A549 (cell line): Measurements from ENCODE around the gene TPRG1. TPM values are rescaled to one million over a fixed set of nuclear protein-coding genes. Genes with fewer than 3 reads are reported as not detected.

Experiments used
- ATAC-seq, 2 experiments: fragments of 200-7000 bp in 1 of 2; fragments of >200 bp in 1 of 2; cut with Nextera tagmentation in 1 of 2; cut with Tn5 transposase in 1 of 2; 3 replicates each; pipeline versions ENCODE4 v1.8.0 to v1.9.1; 2018 to 2020; ENCODE audit warnings: mild to moderate bottlenecking in 1 of 2, moderate library complexity in 1 of 2
- CTCF ChIA-PET: fragments of 300-600 bp; sonication (Branson Sonifier 250); formaldehyde crosslinking; extraction: SDS; loops from one replicate; lab custom pipeline; 2021; ENCODE audit warnings: antibody characterized with exemption, inconsistent platforms; lab: Yijun Ruan, JAX
- POLR2A ChIA-PET: fragments of 350-600 bp; formaldehyde crosslinking; extraction: SDS; loops from one replicate; lab custom pipeline; 2021; ENCODE audit warnings: antibody characterized with exemption, inconsistent platforms; lab: Yijun Ruan, JAX
- DNase-seq, 2 experiments: peaks; one replicate each; pipeline versions ENCODE4 v3.0.0 to v3.0.0-alpha.2; 2011 to 2016; ENCODE audit warnings: low read depth in 1 of 2, low spot score in 1 of 2
- FAIRE-seq: peaks from 2 replicates; lab custom pipeline; 2011; peaks lifted over from hg19 to GRCh38; lab: Jason Lieb, UNC
- H3K27ac ChIP-seq, 2 experiments: fragments of >200 bp; sonication (Bioruptor Twin); formaldehyde crosslinking; 3 replicates each; pipeline ENCODE4 v1.5.1; 2016 to 2017
- H3K4me1 ChIP-seq: fragments of >200 bp; sonication (Bioruptor Twin); formaldehyde crosslinking; 3 replicates; pipeline ENCODE4 v1.6.1; 2016
- H3K4me2 ChIP-seq: fragments of >200 bp; sonication (Bioruptor Twin); formaldehyde crosslinking; 3 replicates; pipeline ENCODE4 v1.6.1; 2016
- H3K4me3 ChIP-seq: fragments of >200 bp; sonication (Bioruptor Twin); formaldehyde crosslinking; 3 replicates; pipeline ENCODE4 v1.5.1; 2016
- H3K9me3 ChIP-seq: fragments of >200 bp; sonication (Bioruptor Twin); formaldehyde crosslinking; 3 replicates; pipeline ENCODE4 v1.6.1; 2016
- BHLHE40 ChIP-seq: IDR thresholded peaks from 2 replicates; pipeline ENCODE4 v1.6.1; 2012; ENCODE audit warnings: low read depth, low read length, inconsistent platforms
- CBX2 ChIP-seq: fragments of 200-600 bp; sonication (generic); IDR thresholded peaks from 2 replicates; pipeline ENCODE4 v1.6.1; 2016; ENCODE audit warnings: low read depth, mild to moderate bottlenecking, borderline replicate concordance
- CBX8 ChIP-seq: fragments of 200-600 bp; sonication (generic); IDR thresholded peaks from 2 replicates; pipeline ENCODE4 v1.6.1; 2016
- CHD4 ChIP-seq: fragments of 200-600 bp; sonication (generic); IDR thresholded peaks from 2 replicates; pipeline ENCODE4 v1.6.1; 2016; ENCODE audit warnings: antibody characterized with exemption, mild to moderate bottlenecking, borderline replicate concordance
- EHF ChIP-seq: fragments of 250-450 bp; sonication (Bioruptor Pico); IDR thresholded peaks from 2 replicates; pipeline ENCODE4 v1.5.0; 2020; ENCODE audit warnings: mild to moderate bottlenecking
- FOSB ChIP-seq: fragments of 250-450 bp; sonication (Bioruptor Pico); IDR thresholded peaks from 2 replicates; pipeline ENCODE4 v1.5.0; 2020; ENCODE audit warnings: mild to moderate bottlenecking, moderate library complexity
- GATA3 ChIP-seq: IDR thresholded peaks from 2 replicates; pipeline ENCODE4 v1.6.1; 2012; ENCODE audit warnings: borderline replicate concordance
- HDAC2 ChIP-seq: fragments of 200-600 bp; sonication (generic); IDR thresholded peaks from 2 replicates; pipeline ENCODE4 v1.6.1; 2016
- KDM5A ChIP-seq: fragments of 200-600 bp; sonication (generic); IDR thresholded peaks from 2 replicates; pipeline ENCODE4 v1.6.1; 2016; ENCODE audit warnings: antibody characterized with exemption, mild to moderate bottlenecking
- MAFK ChIP-seq: fragments of 450-650 bp; IDR thresholded peaks from 2 replicates; pipeline ENCODE4 v1.6.1; 2014; ENCODE audit not compliant: partially characterized antibody
- NPAS2 ChIP-seq: fragments of 250-450 bp; sonication (Bioruptor Pico); IDR thresholded peaks from 2 replicates; pipeline ENCODE4 v1.8.0; 2022; ENCODE audit warnings: mild to moderate bottlenecking, moderate library complexity, borderline replicate concordance
- POLR2A ChIP-seq: IDR thresholded peaks from 2 replicates; pipeline ENCODE4 v1.6.1; 2012; ENCODE audit warnings: mild to moderate bottlenecking, low read length
- POLR2AphosphoS2 ChIP-seq: conservative IDR thresholded peaks from 2 replicates; pipeline ENCODE4 v1.6.1; 2012; ENCODE audit warnings: low read length, improper control_type of control experiment, inconsistent platforms
- RAD21 ChIP-seq, 2 experiments: fragments of >200 bp in 1 of 2; sonication (Bioruptor Twin) in 1 of 2; formaldehyde crosslinking in 1 of 2; IDR thresholded peaks in 1 of 2; conservative IDR thresholded peaks in 1 of 2; 2 replicates in 1 of 2; 3 replicates in 1 of 2; pipeline ENCODE4 v1.6.1; 2012 to 2018; ENCODE audit warnings: inconsistent platforms in 1 of 2
- RCOR1 ChIP-seq: fragments of 150-350 bp; IDR thresholded peaks from 2 replicates; pipeline ENCODE4 v1.6.1; 2014; ENCODE audit warnings: antibody characterized with exemption, low read length, low read depth
- RNF2 ChIP-seq: fragments of 200-600 bp; sonication (generic); IDR thresholded peaks from 2 replicates; pipeline ENCODE4 v1.6.1; 2016; ENCODE audit warnings: low read depth, mild to moderate bottlenecking, antibody characterized with exemption, moderate library complexity, borderline replicate concordance
- SMC3 ChIP-seq: fragments of >200 bp; sonication (Bioruptor Twin); formaldehyde crosslinking; IDR thresholded peaks from 3 replicates; pipeline ENCODE4 v1.6.1; 2018; ENCODE audit warnings: inconsistent platforms
- SREBF2 ChIP-seq: fragments of 450-650 bp; IDR thresholded peaks from 2 replicates; pipeline ENCODE4 v1.6.1; 2014; ENCODE audit warnings: mild to moderate bottlenecking, moderate library complexity
- TFCP2L1 ChIP-seq: fragments of 250-450 bp; sonication (Bioruptor Pico); IDR thresholded peaks from 2 replicates; pipeline ENCODE4 v1.5.0; 2021; ENCODE audit warnings: mild to moderate bottlenecking
- ZC3H11A ChIP-seq: fragments of 450-650 bp; IDR thresholded peaks from 2 replicates; pipeline ENCODE4 v1.6.1; 2014; ENCODE audit warnings: antibody characterized with exemption, mild to moderate bottlenecking
- ZFP36 ChIP-seq: fragments of 450-650 bp; IDR thresholded peaks from 2 replicates; pipeline ENCODE4 v1.6.1; 2014; ENCODE audit warnings: borderline replicate concordance; ENCODE audit not compliant: partially characterized antibody
- ZNF302 ChIP-seq: fragments of 250-450 bp; sonication (Bioruptor Pico); IDR thresholded peaks from 2 replicates; pipeline ENCODE4 v1.9.0; 2021; ENCODE audit warnings: inconsistent platforms, mild to moderate bottlenecking, moderate library complexity
- ZSCAN20 ChIP-seq: fragments of 250-450 bp; sonication (Bioruptor Pico); IDR thresholded peaks from 2 replicates; pipeline ENCODE4 v1.8.0; 2022; ENCODE audit warnings: mild to moderate bottlenecking, moderate library complexity
- WGBS: methylation state at CpG from one replicate; pipeline ENCODE4 v1.1.6; 2017; ENCODE audit errors: missing lambda C conversion rate; 5-methylcytosine and 5-hydroxymethylcytosine counted together
- polyA plus RNA-seq, 4 experiments: library from polyadenylated mRNA; depleted of rRNA in 3 of 4; stranded (reverse); fragments of >200 nt; fragmentation: RNase III in 1 of 4; extraction: RNeasy Plus Mini Kit Qiagen cat#74134 plus additional on column Dnase treatment in 1 of 4; gene quantifications; 2 replicates in 3 of 4; 3 replicates in 1 of 4; pipeline ENCODE4 v1.2.3, GENCODE V29; 2011 to 2017
- TF ChIP-seq, protein P1 (sequence below): fragments of >200 bp; sonication (Bioruptor Twin); formaldehyde crosslinking; IDR thresholded peaks from 3 replicates; pipeline ENCODE4 v1.5.1; 2016
- TF ChIP-seq, protein P2 (sequence below): fragments of 450-650 bp; IDR thresholded peaks from 2 replicates; pipeline ENCODE4 v1.6.1; 2014; ENCODE audit warnings: antibody characterized with exemption
- TF ChIP-seq, protein P3 (sequence below): fragments of 250-450 bp; sonication (Bioruptor Pico); IDR thresholded peaks from 2 replicates; pipeline ENCODE4 v1.5.0; 2020; ENCODE audit warnings: low read depth, mild to moderate bottlenecking, moderate library complexity
- TF ChIP-seq, protein P4 (sequence below): fragments of 150-350 bp; IDR thresholded peaks from 2 replicates; pipeline ENCODE4 v1.6.1; 2014; ENCODE audit warnings: low read depth, mild to moderate bottlenecking, low read length
- TF ChIP-seq, protein P5 (sequence below): IDR thresholded peaks from 2 replicates; pipeline ENCODE4 v1.6.1; 2012
- TF ChIP-seq, protein P6 (sequence below): fragments of 250-450 bp; sonication (Bioruptor Pico); IDR thresholded peaks from 2 replicates; pipeline ENCODE4 v1.5.0; 2021; ENCODE audit warnings: mild to moderate bottlenecking, moderate library complexity, borderline replicate concordance

Gene TPRG1
- polyA plus RNA-seq, 2 of the 4 experiments (the other 2 are of a cell fraction): 0.21 to 1.1 TPM

DNA sequence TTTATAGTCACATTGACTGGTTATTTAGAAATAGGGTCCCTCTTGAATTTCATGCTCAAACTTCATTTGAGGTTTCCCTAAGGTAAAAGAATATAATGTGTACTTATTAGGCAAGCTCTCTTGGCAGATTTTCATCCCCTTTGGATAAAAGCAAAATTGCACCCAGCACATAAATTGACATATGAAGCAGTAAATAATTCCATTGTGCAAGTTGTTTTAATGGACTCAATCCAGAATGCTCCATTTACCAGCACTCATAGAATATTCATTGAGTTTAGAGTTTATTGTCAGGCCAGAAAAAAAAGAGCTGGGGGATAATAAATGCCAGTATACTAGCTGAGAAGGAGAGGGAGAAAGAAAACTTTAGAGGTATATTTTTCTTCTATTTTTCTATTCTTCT lies 136.8 kb downstream of the TPRG1 start (continued):
- TF ChIP-seq, protein P1, sequence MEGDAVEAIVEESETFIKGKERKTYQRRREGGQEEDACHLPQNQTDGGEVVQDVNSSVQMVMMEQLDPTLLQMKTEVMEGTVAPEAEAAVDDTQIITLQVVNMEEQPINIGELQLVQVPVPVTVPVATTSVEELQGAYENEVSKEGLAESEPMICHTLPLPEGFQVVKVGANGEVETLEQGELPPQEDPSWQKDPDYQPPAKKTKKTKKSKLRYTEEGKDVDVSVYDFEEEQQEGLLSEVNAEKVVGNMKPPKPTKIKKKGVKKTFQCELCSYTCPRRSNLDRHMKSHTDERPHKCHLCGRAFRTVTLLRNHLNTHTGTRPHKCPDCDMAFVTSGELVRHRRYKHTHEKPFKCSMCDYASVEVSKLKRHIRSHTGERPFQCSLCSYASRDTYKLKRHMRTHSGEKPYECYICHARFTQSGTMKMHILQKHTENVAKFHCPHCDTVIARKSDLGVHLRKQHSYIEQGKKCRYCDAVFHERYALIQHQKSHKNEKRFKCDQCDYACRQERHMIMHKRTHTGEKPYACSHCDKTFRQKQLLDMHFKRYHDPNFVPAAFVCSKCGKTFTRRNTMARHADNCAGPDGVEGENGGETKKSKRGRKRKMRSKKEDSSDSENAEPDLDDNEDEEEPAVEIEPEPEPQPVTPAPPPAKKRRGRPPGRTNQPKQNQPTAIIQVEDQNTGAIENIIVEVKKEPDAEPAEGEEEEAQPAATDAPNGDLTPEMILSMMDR: no peak

DNA sequence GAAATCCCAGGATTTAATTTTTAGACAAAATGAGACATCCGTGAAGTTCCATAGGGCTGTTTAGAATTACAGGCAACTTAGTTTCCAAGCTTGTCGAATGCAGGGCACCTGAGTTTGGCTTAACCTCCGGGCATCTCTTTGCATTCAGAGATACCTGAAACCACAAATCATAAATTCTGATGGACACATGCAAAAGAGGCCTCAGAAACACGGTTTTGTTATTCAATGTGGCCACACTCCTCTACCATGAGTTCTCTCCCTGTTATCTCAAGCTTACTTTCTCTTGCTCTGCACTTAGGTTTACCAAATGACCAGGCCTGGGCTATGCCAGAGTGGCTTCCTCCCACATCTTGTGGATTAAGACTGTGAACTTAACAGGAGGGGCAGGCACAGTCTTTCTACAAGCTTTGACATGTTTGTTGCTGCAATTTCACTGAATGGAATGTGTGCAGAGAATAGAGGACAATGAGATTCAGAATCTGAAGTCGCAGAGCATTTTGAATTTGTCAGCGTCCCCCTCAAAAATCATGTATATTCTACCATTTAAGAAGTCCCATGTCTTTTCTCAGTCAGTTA lies 137.7 kb downstream of the TPRG1 start:
- CTCF ChIA-PET: interaction anchor here (0.6 to 1.6 kb wide), 3 partner anchors 37 to 463 kb away, joined by 3 read pairs; no protein-coding TSS in a partner anchor
- ATAC-seq: no peak
- FAIRE-seq: no peak
- peaks cover 23% of the 10 kb centered on the region for H3K4me1 ChIP-seq
- no peak for TF ChIP-seq SREBF2
- no peak for TF ChIP-seq EHF (CRISPR knock-in tag)
- no peak for TF ChIP-seq ZFP36
- no peak for TF ChIP-seq KDM5A
- TF ChIP-seq, protein P2, sequence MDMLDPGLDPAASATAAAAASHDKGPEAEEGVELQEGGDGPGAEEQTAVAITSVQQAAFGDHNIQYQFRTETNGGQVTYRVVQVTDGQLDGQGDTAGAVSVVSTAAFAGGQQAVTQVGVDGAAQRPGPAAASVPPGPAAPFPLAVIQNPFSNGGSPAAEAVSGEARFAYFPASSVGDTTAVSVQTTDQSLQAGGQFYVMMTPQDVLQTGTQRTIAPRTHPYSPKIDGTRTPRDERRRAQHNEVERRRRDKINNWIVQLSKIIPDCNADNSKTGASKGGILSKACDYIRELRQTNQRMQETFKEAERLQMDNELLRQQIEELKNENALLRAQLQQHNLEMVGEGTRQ: no peak
- TF ChIP-seq RCOR1: no peak
- no peak for TF ChIP-seq RNF2
- no peak for TF ChIP-seq FOSB (CRISPR knock-in tag)
- TF ChIP-seq CBX8: no peak
- no peak for TF ChIP-seq RAD21 (conservative IDR thresholded peaks at IDR 0.05 in 1 of 2, IDR thresholded peaks at IDR 0.05 in 1 of 2)
- TF ChIP-seq, protein P3, sequence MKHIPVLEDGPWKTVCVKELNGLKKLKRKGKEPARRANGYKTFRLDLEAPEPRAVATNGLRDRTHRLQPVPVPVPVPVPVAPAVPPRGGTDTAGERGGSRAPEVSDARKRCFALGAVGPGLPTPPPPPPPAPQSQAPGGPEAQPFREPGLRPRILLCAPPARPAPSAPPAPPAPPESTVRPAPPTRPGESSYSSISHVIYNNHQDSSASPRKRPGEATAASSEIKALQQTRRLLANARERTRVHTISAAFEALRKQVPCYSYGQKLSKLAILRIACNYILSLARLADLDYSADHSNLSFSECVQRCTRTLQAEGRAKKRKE (CRISPR knock-in tag): no peak
- TF ChIP-seq, protein P4, sequence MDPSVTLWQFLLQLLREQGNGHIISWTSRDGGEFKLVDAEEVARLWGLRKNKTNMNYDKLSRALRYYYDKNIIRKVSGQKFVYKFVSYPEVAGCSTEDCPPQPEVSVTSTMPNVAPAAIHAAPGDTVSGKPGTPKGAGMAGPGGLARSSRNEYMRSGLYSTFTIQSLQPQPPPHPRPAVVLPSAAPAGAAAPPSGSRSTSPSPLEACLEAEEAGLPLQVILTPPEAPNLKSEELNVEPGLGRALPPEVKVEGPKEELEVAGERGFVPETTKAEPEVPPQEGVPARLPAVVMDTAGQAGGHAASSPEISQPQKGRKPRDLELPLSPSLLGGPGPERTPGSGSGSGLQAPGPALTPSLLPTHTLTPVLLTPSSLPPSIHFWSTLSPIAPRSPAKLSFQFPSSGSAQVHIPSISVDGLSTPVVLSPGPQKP: no peak
- TF ChIP-seq NPAS2 (CRISPR knock-in tag): no peak
- TF ChIP-seq TFCP2L1 (CRISPR knock-in tag): no peak
- no peak for TF ChIP-seq POLR2A
- TF ChIP-seq HDAC2: no peak
- no peak for TF ChIP-seq ZSCAN20 (CRISPR knock-in tag)
- no peak for TF ChIP-seq POLR2AphosphoS2
- TF ChIP-seq ZC3H11A: no peak
- TF ChIP-seq, all 56 proteins: peak for 0
- Histone ChIP-seq H3K9me3 (no peaks in the 10 kb centered on the region), H3K27ac (peak overlapping the region; percentile 43 to 64), H3K4me2 (no peak overlapping the region), H3K4me3 (no peak overlapping the region)
- no peak for DNase-seq
- POLR2A ChIA-PET: no interaction called here
- 76% methylated on average over 6 of the region's 6 CpGs for WGBS

DNA sequence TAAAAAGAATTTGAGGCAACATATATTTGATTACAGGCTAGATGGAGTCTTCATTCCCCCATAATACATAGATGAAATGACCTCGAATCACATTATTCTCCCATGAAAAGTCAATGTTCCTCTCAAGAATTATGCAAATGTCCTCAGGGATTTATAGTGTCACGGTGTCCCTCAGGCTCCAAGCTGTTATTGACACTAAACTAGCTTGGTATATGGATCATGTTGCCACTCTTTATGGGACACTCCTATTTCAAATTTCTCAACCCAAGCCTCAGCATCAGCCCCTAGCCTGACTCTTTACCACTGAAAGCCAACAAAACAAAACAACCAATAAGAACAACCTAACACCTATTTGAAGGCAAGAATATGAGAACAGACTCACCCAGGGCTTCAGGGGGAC lies 139.8 kb downstream of the TPRG1 start:
- WGBS: 91% methylated on average over 2 of the region's 2 CpGs
- H3K4me1 ChIP-seq: peaks cover 10% of the 10 kb centered on the region
- FAIRE-seq (no peak), ATAC-seq (no peak), DNase-seq (no peak)
- ChIA-PET POLR2A (no interaction called here), CTCF (no interaction called here)
- H3K4me2 ChIP-seq: no peak overlapping the region
- no peak overlapping the region for H3K4me3 ChIP-seq
- H3K9me3 ChIP-seq: no peaks in the 10 kb centered on the region
- 0 out of 6 replicates have a peak overlapping the region, but pooled peaks of 1 of the 2 experiments have one; percentile 44 for H3K27ac ChIP-seq
- TF ChIP-seq FOSB (CRISPR knock-in tag) (no peak), RCOR1 (no peak), SMC3 (no peak), CBX2 (no peak), MAFK (no peak), ZNF302 (CRISPR knock-in tag) (no peak), POLR2A (no peak), BHLHE40 (no peak), GATA3 (no peak), CHD4 (no peak), ZSCAN20 (CRISPR knock-in tag) (no peak), POLR2AphosphoS2 (no peak)
- TF ChIP-seq, protein P5, sequence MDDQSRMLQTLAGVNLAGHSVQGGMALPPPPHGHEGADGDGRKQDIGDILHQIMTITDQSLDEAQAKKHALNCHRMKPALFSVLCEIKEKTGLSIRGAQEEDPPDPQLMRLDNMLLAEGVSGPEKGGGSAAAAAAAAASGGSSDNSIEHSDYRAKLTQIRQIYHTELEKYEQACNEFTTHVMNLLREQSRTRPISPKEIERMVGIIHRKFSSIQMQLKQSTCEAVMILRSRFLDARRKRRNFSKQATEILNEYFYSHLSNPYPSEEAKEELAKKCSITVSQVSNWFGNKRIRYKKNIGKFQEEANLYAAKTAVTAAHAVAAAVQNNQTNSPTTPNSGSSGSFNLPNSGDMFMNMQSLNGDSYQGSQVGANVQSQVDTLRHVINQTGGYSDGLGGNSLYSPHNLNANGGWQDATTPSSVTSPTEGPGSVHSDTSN: no peak
- TF ChIP-seq, protein P6, sequence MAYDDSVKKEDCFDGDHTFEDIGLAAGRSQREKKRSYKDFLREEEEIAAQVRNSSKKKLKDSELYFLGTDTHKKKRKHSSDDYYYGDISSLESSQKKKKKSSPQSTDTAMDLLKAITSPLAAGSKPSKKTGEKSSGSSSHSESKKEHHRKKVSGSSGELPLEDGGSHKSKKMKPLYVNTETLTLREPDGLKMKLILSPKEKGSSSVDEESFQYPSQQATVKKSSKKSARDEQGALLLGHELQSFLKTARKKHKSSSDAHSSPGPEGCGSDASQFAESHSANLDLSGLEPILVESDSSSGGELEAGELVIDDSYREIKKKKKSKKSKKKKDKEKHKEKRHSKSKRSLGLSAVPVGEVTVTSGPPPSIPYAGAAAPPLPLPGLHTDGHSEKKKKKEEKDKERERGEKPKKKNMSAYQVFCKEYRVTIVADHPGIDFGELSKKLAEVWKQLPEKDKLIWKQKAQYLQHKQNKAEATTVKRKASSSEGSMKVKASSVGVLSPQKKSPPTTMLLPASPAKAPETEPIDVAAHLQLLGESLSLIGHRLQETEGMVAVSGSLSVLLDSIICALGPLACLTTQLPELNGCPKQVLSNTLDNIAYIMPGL (CRISPR knock-in tag): no peak
